Fibroblast of upper back skin (primary cell): Measurements from ENCODE around the gene PCDHGA9.
"Not testable (repeated sequence)": the region's sequence is repeated elsewhere in the genome, so short reads cannot be mapped to it uniquely, and the experiment has no call there.

Experiments used
- DNase-seq: peaks from one replicate; pipeline ENCODE4 v3.0.0-alpha.2; 2013

The PCDHGA9 gene

GRCh38 chr5:141414548-141415274 lies 12.1 kb downstream of the PCDHGA9 start:
- DNase-seq = not testable (repeated sequence)

GRCh38 chr5:141415275-141415618 lies 12.7 kb downstream of the PCDHGA9 start:
- DNase-seq = not testable (repeated sequence)

- DNase-seq = peak; percentile 80
These were observed 15.1 kb downstream of the PCDHGA9 start, which contains the start of gene PCDHGB7 for GRCh38 chr5:141417494-141418172. PCDHGB7 (plus strand) TSS chr5:141417677; CDS start chr5:141417860, 183 bp downstream.

- DNase-seq = no peak
These were observed 16.7 kb downstream of the PCDHGA9 start for GRCh38 chr5:141419074-141419880.

DNA sequence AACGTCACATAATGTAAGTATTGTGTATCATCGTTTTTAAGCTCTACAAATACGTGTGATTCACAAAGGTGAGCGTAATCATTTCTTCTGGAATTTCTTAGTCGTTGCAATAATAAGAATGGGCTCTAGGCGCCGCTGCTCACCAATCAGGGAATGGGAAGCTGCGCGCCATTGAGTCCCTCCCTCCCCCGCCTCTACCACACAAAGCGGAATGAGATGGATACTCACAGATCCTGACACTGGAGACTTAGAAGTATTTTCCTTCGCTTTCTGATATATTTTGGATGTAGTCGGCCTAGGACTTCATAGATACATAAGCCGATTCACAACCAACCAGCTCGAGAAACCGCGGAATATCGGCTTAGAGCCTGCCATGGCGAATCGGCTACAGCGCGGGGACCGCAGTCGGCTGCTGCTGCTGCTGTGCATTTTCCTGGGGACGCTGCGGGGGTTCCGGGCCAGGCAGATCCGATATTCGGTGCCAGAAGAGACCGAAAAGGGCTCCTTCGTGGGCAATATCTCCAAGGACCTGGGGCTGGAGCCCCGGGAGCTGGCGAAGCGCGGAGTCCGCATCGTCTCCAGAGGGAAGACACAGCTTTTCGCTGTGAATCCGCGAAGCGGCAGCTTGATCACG lies 18.4 kb downstream of the PCDHGA9 start, which contains the start of gene PCDHGA11:
Gene PCDHGA11, plus strand, starts transcription at position 197 of the 634 bp plus-strand sequence. Its CDS starts 177 bp downstream, at position 374.
- DNase-seq = peak; percentile 67

GRCh38 chr5:141421489-141421855 lies 18.9 kb downstream of the PCDHGA9 start:
- no peak for DNase-seq

DNA sequence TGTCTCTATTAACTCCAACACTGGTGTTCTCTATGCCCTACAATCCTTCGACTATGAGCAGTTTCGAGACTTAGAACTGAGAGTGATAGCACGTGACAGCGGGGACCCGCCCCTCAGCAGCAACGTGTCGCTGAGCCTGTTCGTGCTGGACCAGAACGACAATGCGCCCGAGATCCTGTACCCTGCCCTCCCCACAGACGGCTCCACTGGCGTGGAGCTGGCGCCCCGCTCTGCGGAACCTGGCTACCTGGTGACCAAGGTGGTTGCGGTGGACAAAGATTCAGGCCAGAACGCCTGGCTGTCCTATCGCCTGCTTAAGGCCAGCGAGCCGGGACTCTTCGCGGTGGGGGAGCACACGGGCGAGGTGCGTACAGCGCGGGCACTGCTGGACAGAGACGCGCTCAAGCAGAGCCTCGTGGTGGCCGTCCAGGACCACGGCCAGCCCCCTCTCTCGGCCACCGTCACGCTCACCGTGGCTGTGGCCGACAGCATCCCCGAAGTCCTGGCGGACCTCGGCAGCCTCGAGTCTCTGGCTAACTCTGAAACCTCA lies 20.2 kb downstream of the PCDHGA9 start:
- no peak for DNase-seq

- DNase-seq = no peak
These were observed 25.3 kb downstream of the PCDHGA9 start for GRCh38 chr5:141427783-141428426.

- DNase-seq = peak; percentile 89
These were observed 27.9 kb downstream of the PCDHGA9 start, which contains the start of gene PCDHGA12 for GRCh38 chr5:141430332-141431113. PCDHGA12 (plus strand) TSS chr5:141430507; CDS start chr5:141430760, 253 bp downstream.

GRCh38 chr5:141431286-141431685 lies 28.7 kb downstream of the PCDHGA9 start:
- DNase-seq = no peak

- not testable (repeated sequence) for DNase-seq
These were observed 29.7 kb downstream of the PCDHGA9 start for GRCh38 chr5:141432308-141432707.

- not testable (repeated sequence) for DNase-seq
These were observed 30.1 kb downstream of the PCDHGA9 start for GRCh38 chr5:141432726-141433125.

- DNase-seq = no peak
These were observed 31.4 kb downstream of the PCDHGA9 start for GRCh38 chr5:141434006-141434405.

GRCh38 chr5:141437221-141437620 lies 34.6 kb downstream of the PCDHGA9 start:
- DNase-seq = peak; percentile 41

DNA sequence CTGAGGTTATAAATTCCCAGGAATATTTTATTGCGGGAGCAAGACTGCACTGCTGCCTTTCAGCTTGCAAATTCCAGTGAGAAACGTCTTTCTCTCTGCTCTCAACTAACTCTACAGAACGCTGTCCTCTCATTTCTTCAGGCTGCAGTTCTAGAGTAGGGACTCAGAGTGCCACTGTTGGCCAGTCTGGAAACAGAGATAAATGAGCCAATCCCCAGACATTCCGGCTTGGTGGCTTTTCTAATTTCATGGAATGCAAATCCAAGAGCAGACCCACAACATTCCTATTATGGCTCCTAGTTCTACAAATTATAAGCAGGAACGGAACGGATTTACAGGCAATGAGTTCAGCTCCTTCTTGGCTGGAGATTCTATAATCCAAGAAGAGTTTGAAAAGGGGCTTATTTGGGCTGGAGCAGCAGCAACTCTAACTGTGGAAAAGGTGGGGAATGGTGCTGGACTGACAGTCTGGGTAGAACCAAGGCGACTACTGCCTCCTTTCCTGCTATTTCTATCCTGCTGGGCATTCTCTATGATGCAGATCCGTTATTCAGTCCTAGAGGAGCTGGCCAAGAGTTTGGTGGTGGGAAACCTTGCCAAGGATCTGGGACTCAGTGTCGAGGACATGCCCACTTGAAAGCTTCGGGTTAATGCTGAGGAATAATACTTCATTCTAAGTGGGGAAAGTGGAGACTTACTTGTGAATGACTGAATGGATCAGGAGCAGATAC lies 37.0 kb downstream of the PCDHGA9 start:
- peak; percentile 48 for DNase-seq

DNA sequence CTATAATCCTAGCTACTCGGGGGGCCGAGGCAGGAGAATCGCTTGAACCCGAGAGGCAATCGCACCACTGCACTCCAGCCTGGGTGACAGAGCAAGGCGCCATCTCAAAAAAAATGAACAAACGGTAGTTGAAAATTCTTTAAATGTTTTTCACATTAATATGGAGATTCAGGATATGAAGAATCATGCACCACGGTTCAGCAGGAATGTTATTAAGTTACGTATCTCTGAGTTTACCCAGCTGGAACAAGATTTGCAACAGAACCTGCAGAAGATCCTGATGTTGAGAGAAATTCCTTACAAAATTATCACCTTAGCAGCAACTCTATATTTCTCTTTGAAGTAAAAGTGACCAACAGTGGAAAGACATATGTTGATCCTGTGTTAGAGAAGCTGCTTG lies 37.8 kb downstream of the PCDHGA9 start:
- no peak for DNase-seq

DNA sequence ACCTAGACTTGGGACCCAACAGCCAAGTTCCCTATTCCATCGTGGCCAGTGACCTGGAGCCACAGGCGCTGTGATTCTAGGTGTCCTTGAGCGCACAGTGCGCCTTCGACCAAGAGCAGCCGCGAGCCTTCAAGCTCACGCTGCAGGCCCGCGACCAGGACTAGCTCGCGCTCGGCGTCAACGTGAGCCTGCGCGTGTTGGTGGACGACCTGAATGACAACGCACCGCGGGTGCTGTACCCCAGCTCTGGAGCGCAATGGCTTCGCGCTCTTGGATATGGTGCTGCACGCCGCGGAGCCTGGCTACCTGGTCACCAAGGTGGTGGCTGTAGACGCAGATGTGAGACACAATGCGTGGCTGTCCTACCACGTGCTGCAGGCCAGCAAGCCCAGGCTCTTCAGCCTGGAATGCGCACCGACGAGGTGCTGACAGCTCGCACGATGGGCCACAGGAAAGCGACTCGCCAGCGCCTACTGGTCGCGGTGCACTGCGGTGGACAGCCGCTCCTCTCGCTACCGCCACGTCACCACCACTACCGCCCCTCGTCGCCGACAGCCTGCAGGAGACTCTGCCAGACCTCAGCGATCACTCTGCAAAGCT lies 39.1 kb downstream of the PCDHGA9 start:
- DNase-seq = no peak
